Measurements from ENCODE around the gene RIC8B. TPM values are rescaled to one million over a fixed set of nuclear protein-coding genes. Genes with fewer than 3 reads are reported as not detected.

RIC8B gene
- polyA plus RNA-seq, 3 donors: 2.7 to 3.8 (median 2.7) TPM

DNA sequence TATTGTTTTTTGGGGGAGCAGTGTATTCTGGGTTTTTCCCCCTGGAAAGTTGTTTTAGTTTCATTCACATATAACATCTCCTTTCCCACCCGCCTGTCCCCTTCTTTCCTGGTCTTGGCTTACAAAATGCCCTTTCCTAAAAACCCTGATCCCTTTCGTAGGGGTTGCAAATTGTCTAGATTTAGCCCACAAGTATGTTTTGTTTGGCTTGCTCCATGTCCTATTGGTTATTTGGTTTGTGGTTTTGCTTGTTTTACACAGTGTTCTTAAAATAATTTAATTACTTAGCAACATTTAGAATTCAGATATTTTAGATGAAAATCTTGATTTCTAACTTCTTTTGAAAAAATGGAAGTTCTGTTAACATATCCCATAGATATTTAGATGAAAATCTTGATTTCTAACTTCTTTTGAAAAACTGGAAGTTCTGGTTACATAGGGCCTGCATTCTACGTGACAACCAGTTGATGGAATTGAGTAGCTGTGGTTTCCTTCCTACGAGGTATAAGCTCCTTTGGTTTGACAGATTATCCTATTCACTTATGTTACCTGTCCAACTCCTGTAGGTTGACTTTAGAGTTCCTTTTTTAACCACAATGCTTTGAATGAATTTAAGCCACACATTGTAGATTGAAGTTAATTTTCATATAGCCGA, 92.1 kb downstream of the RIC8B start:
- Histone ChIP-seq H3K9ac (ENCODE audit: insufficient read depth, low read length, poor library complexity, severe bottlenecking) (no peak overlapping the region), H3K27me3 (ENCODE audit: control insufficient read depth in 2 of 2, insufficient read depth in 2 of 2, low read length in 2 of 2) (peaks cover 6 to 7% of the 10 kb centered on the region in 2 donors), H3K79me2 (ENCODE audit: insufficient read depth, low read length) (no peaks in the 10 kb centered on the region), H3K27ac (ENCODE audit: low read depth in 1 of 2, low read length in 2 of 2) (no peak overlapping the region), H3K4me3 (replicated peaks in 1 of 3; ENCODE audit: low read depth in 2 of 3, low read length in 3 of 3) (no peak overlapping the region), H3K9me3 (replicated peaks in 1 of 2; ENCODE audit: control insufficient read depth in 1 of 2, insufficient read depth in 1 of 2, low read length in 2 of 2) (no peaks in the 10 kb centered on the region), H3K4me1 (ENCODE audit: control insufficient read depth in 1 of 2, insufficient read depth in 2 of 2, low read length in 2 of 2) (no peaks in the 10 kb centered on the region), H3K4me2 (replicated peaks; ENCODE audit: extremely low read depth, low read length, poor library complexity, severe bottlenecking) (no peak overlapping the region), H2AFZ (ENCODE audit: insufficient read depth, low read depth, low read length, poor library complexity, severe bottlenecking) (no peak overlapping the region), H3K36me3 (replicated peaks in 1 of 2; ENCODE audit: control insufficient read depth in 1 of 2, insufficient read depth in 2 of 2, low read length in 2 of 2) (peaks cover 3 to 20% of the 10 kb centered on the region in 2 donors), H4K20me1 (ENCODE audit: insufficient read depth, low read length) (no peaks in the 10 kb centered on the region)
- intact Hi-C loops (cut with micrococcal nuclease): no loop called here
- H3K4me3 Mint-ChIP-seq: no peak overlapping the region
- H3K27ac Mint-ChIP-seq: no peak overlapping the region
- WGBS (ENCODE audit: insufficient coverage): no CpG with 5 or more reads among the region's 5 CpGs
- H3K9me3 Mint-ChIP-seq: no peaks in the 10 kb centered on the region
- TF ChIP-seq, protein P1, sequence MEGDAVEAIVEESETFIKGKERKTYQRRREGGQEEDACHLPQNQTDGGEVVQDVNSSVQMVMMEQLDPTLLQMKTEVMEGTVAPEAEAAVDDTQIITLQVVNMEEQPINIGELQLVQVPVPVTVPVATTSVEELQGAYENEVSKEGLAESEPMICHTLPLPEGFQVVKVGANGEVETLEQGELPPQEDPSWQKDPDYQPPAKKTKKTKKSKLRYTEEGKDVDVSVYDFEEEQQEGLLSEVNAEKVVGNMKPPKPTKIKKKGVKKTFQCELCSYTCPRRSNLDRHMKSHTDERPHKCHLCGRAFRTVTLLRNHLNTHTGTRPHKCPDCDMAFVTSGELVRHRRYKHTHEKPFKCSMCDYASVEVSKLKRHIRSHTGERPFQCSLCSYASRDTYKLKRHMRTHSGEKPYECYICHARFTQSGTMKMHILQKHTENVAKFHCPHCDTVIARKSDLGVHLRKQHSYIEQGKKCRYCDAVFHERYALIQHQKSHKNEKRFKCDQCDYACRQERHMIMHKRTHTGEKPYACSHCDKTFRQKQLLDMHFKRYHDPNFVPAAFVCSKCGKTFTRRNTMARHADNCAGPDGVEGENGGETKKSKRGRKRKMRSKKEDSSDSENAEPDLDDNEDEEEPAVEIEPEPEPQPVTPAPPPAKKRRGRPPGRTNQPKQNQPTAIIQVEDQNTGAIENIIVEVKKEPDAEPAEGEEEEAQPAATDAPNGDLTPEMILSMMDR (IDR thresholded peaks at IDR 0.05): no peak
- no peaks in the 10 kb centered on the region for H3K4me1 Mint-ChIP-seq
- H3K27me3 Mint-ChIP-seq (ENCODE audit: low read depth in 3 of 3): peaks cover 2 to 17% (median 5%) of the 10 kb centered on the region in 3 donors
- peaks cover 59 to 65% of the 10 kb centered on the region in 2 donors for H3K36me3 Mint-ChIP-seq
- DNase-seq: no peak

DNA sequence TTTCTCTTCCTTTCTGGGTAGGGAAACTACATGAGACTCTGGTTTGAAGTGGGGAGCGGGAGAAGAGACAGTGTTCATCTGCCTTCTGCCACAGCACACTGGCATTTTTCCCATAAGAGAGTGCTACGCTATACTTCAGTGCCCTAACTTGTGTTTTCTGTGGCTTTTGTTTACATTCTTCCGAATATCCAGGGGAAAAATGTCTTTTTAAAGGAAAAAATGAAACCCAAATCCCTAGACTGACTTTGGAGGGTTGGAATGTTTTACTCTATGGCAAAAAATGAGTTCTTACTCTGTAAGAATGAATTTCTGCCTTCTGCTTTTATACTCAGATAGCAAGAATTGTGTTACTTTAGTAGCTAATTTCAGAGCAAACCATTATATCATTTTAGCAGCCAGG, 93.2 kb downstream of the RIC8B start:
- Mint-ChIP-seq H3K4me3 (no peak overlapping the region), H3K27ac (no peak overlapping the region), H3K4me1 (no peaks in the 10 kb centered on the region), H3K9me3 (no peaks in the 10 kb centered on the region), H3K36me3 (peaks cover 59 to 70% of the 10 kb centered on the region in 2 donors), H3K27me3 (ENCODE audit: low read depth in 3 of 3) (peaks cover 2 to 25% (median 13%) of the 10 kb centered on the region in 3 donors)
- no peak overlapping the region for H2AFZ ChIP-seq (ENCODE audit: insufficient read depth, low read depth, low read length, poor library complexity, severe bottlenecking)
- no peak for DNase-seq
- H3K27me3 ChIP-seq (ENCODE audit: control insufficient read depth in 2 of 2, insufficient read depth in 2 of 2, low read length in 2 of 2): peaks cover 6 to 11% of the 10 kb centered on the region in 2 donors
- WGBS (ENCODE audit: insufficient coverage): no CpG with 5 or more reads among the region's 3 CpGs
- peaks cover 3 to 16% of the 10 kb centered on the region in 2 donors for H3K36me3 ChIP-seq (replicated peaks in 1 of 2; ENCODE audit: control insufficient read depth in 1 of 2, insufficient read depth in 2 of 2, low read length in 2 of 2)
- no peaks in the 10 kb centered on the region for H3K4me1 ChIP-seq (ENCODE audit: control insufficient read depth in 1 of 2, insufficient read depth in 2 of 2, low read length in 2 of 2)
- H3K79me2 ChIP-seq (ENCODE audit: insufficient read depth, low read length): no peaks in the 10 kb centered on the region
- H3K9me3 ChIP-seq (replicated peaks in 1 of 2; ENCODE audit: control insufficient read depth in 1 of 2, insufficient read depth in 1 of 2, low read length in 2 of 2): no peaks in the 10 kb centered on the region
- H4K20me1 ChIP-seq (ENCODE audit: insufficient read depth, low read length): no peaks in the 10 kb centered on the region
- TF ChIP-seq, protein P1 (IDR thresholded peaks at IDR 0.05): no peak
- H3K4me3 ChIP-seq (replicated peaks in 1 of 3; ENCODE audit: low read depth in 2 of 3, low read length in 3 of 3): no peak overlapping the region
- intact Hi-C loops (cut with micrococcal nuclease): no loop called here
- H3K9ac ChIP-seq (ENCODE audit: insufficient read depth, low read length, poor library complexity, severe bottlenecking): no peak overlapping the region
- H3K4me2 ChIP-seq (replicated peaks; ENCODE audit: extremely low read depth, low read length, poor library complexity, severe bottlenecking): no peak overlapping the region
- no peak overlapping the region for H3K27ac ChIP-seq (ENCODE audit: low read depth in 1 of 2, low read length in 2 of 2)

Measured in CD14-positive monocyte (primary cell).